NK-92 treated with Interleukin-12 subunit alpha and Interleukin-12 subunit beta, amount 100 ng/mL, for 24 hours (cell line): Measurements from ENCODE around the gene MGAT3.

Experiments used
- DNase-seq: peaks from one replicate; lab custom pipeline; 2025; lab: John Stamatoyannopoulos, UW

Gene MGAT3

DNA sequence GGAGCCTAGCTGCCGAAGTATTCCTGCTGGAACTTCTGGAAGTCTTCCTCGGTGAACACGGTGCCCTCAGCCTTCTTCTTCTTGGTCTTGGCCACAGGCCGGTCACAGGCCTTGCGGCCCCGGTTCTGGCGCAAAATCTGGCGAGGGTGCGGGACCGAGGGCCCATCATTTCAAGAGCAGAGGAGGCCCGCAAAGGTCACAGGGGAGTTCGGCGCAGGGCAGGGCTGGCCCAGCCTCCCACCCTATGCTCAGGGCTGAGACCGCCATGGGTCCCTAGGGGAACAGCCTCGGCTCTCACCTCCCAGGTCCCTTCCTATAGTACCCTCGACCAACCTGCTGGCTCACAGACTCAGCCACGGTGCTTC, 72.7 kb downstream of the MGAT3 start:
- no peak for DNase-seq

DNA sequence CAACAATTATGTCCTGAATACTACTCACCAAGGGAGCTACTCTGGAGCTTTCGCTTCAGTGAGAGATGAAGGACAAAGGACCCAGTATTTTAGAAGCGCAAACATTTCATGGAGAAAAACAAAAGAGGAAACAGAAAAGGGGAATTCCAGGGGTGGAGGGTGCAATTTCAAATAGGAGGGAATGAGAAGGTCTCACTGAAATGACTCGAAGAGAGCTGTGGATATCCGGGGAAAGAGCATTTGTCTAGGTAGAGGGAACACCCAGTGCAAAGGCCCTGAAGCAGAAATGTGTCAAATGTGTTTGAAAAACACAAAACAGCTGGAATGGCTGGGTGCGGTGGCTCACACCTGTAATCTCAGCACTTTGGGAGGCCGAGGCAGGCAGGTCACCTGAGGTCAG, 73.3 kb downstream of the MGAT3 start:
- DNase-seq = no peak

GRCh38 chr22:39530692-39531331, 74.0 kb downstream of the MGAT3 start:
- DNase-seq = no peak

GRCh38 chr22:39532215-39533073, 75.6 kb downstream of the MGAT3 start, which contains the start of gene RPS19BP1:
Gene RPS19BP1 (minus strand): TSS chr22:39532748. CDS start chr22:39532738, 10 bp downstream.
- DNase-seq = peak; percentile 95

GRCh38 chr22:39534092-39534506, 77.3 kb downstream of the MGAT3 start:
- DNase-seq = no peak

GRCh38 chr22:39534591-39535356, 78.0 kb downstream of the MGAT3 start:
- peak; percentile 58 for DNase-seq

DNA sequence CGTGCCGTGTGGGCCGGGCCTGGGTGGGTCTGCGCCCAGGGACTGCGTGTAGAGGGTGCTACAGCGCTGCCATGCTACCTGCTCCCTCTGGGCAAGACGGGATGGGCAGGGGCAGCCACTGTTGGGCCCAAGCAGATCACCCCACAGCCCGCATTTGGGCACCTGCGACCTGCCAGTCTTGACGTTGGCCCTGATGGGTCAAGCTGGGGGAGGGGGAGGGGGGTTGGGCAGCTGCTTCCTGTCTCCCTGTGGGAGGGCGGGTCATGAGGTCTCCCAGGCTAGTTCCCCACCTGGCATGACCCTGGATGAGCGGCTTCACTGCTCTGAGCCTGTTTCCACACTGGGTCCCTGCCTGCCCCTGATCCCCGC, 78.5 kb downstream of the MGAT3 start:
- no peak for DNase-seq

DNA sequence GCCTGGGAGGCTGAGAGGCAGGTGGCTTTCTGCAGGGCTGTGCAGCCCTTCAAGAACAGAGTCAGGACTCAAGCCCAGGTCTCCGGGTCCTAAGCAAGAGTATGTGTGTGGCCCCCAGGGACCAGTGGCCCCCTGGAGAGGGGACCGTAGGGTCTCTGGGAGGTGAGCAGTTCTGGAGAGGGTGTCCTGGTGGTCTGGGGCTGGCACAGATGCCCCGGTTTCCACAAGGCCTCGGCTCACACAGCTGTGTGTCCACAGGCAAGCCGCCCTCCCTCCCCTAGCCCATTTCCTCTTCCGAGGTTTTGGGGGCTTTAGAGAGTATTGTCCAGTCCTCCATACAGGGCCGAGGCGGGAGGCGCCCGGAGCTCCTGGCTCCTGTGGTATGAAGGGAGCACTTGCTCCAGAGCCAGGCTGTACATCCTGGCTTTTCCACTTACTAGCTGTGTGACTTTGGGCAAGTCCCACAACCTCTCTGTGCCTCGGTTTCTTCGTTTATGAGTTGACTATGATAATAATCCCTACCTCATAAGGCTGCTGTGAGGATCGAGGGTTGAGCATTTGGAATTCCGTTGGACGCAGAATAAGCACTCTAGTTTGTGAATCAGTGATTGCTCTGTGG, 79.1 kb downstream of the MGAT3 start:
- DNase-seq = no peak

DNA sequence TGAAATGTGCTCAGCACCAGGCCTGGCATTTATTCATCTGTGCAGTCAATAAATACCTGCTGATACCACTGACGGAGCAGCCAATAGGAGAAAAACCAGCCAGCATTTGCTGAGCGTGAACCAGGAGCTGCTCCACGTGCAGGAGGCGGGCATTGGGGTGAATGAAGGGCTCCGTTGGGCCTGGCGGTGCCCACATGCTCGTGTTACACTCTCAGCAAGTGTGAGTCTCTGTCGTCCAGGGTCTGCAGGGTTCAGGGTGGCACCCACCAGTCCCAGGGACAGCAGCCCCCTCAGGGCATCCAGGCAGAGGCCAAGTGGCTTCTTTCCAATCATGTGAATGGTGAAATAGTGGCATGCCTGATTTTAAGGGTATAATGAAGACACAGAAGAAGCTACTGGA, 79.9 kb downstream of the MGAT3 start:
- no peak for DNase-seq

GRCh38 chr22:39537975-39538374, 81.2 kb downstream of the MGAT3 start:
- no peak for DNase-seq
